GM18508 (cell line): ENCODE measurements around the gene MRTFA.
"Not testable (repeated sequence)": the region's sequence is repeated elsewhere in the genome, so short reads cannot be mapped to it uniquely, and the experiment has no call there.

Source experiments
- ATAC-seq: cut with Tn5 transposase; IDR thresholded peaks from one replicate; pipeline ENCODE4 v1.9.1; 2021; ENCODE audit warnings: moderate number of reproducible peaks; ENCODE audit not compliant: insufficient read depth, unreplicated experiment

The MRTFA gene

GRCh38 chr22:40378448-40378847 is 258.1 kb downstream of the MRTFA start:
- ATAC-seq = not testable (repeated sequence)

GRCh38 chr22:40377931-40378330 is 258.6 kb downstream of the MRTFA start:
- ATAC-seq = no peak

GRCh38 chr22:40376149-40376548 is 260.4 kb downstream of the MRTFA start:
- no peak for ATAC-seq

- no peak for ATAC-seq
Measured at GRCh38 chr22:40374567-40374966, 262.0 kb downstream of the MRTFA start.

GRCh38 chr22:40368836-40369235 is 267.7 kb downstream of the MRTFA start:
- ATAC-seq = no peak

GRCh38 chr22:40368016-40368415 is 268.5 kb downstream of the MRTFA start:
- ATAC-seq = no peak

GRCh38 chr22:40367342-40367741 is 269.2 kb downstream of the MRTFA start:
- no peak for ATAC-seq

GRCh38 chr22:40366068-40366467 is 270.5 kb downstream of the MRTFA start:
- no peak for ATAC-seq

GRCh38 chr22:40364431-40364830 is 272.1 kb downstream of the MRTFA start:
- no peak for ATAC-seq

GRCh38 chr22:40363059-40363458 is 273.5 kb downstream of the MRTFA start:
- ATAC-seq = no peak

- no peak for ATAC-seq
Measured at GRCh38 chr22:40361100-40361499, 275.4 kb downstream of the MRTFA start.
